Caco-2 (cell line): ENCODE results near the gene METTL16. TPM values are rescaled to one million over a fixed set of nuclear protein-coding genes. Genes with fewer than 3 reads are reported as not detected.
A peak's percentile ranks its signal among the peaks of the same experiment; 100 is the strongest.

Experiments used
- BruUV-seq: library from RNA; stranded (reverse); fragments of 400-500 nt; replicated peaks from 2 replicates; lab custom pipeline; 2021; lab: Mats Ljungman, UMichigan
- CTCF ChIA-PET: fragments of 300-600 bp; sonication (Branson Sonifier 250); formaldehyde crosslinking; loops from one replicate; lab custom pipeline; 2022; ENCODE audit warnings: antibody characterized with exemption; lab: Charles Lee
- POLR2A ChIA-PET: fragments of 300-600 bp; sonication (Branson Sonifier 250); formaldehyde crosslinking; loops from one replicate; lab custom pipeline; 2022; ENCODE audit warnings: antibody characterized with exemption; lab: Charles Lee
- DNase-seq, 2 experiments: peaks; one replicate each; pipeline versions ENCODE4 v3.0.0 to v3.0.0-alpha.2; 2020 to 2022
- H3K27me3 ChIP-seq: replicated peaks from 2 replicates; pipeline ENCODE4 v1.6.0; 2011; ENCODE audit warnings: low read length; ENCODE audit not compliant: control insufficient read depth, insufficient read depth
- H3K36me3 ChIP-seq: 2 replicates; pipeline ENCODE4 v1.5.1; 2011; ENCODE audit warnings: low read length; ENCODE audit not compliant: control insufficient read depth, insufficient read depth
- H3K4me1 ChIP-seq: fragments of 250-450 bp; sonication (Bioruptor Pico); 2 replicates; pipeline ENCODE4 v1.5.1; 2020; ENCODE audit warnings: mild to moderate bottlenecking
- H3K4me3 ChIP-seq: 2 replicates; pipeline ENCODE4 v1.5.1; 2011; ENCODE audit warnings: low read depth, mild to moderate bottlenecking, control low read depth, low read length
- H3K9me3 ChIP-seq: fragments of 250-450 bp; sonication (Bioruptor Pico); 2 replicates; pipeline ENCODE4 v1.5.1; 2020; ENCODE audit warnings: mild to moderate bottlenecking, moderate library complexity
- H3K27ac Mint-ChIP-seq: one replicate; pipeline ENCODE4 v1.8.0; 2022; ENCODE audit warnings: mixed read lengths; ENCODE audit not compliant: unreplicated experiment
- H3K27me3 Mint-ChIP-seq: one replicate; pipeline ENCODE4 v1.8.0; 2022; ENCODE audit warnings: mixed read lengths; ENCODE audit not compliant: insufficient read depth, unreplicated experiment
- H3K36me3 Mint-ChIP-seq: one replicate; pipeline ENCODE4 v1.8.0; 2022; ENCODE audit warnings: mild to moderate bottlenecking, mixed read lengths; ENCODE audit not compliant: insufficient read depth, unreplicated experiment
- H3K4me1 Mint-ChIP-seq: one replicate; pipeline ENCODE4 v1.8.0; 2022; ENCODE audit warnings: low read depth, mixed read lengths; ENCODE audit not compliant: unreplicated experiment
- H3K4me3 Mint-ChIP-seq: one replicate; pipeline ENCODE4 v1.8.0; 2022; ENCODE audit warnings: mild to moderate bottlenecking, moderate library complexity, mixed read lengths; ENCODE audit not compliant: unreplicated experiment
- H3K9me3 Mint-ChIP-seq: one replicate; pipeline ENCODE4 v1.8.0; 2022; ENCODE audit warnings: mixed read lengths; ENCODE audit not compliant: unreplicated experiment
- CTCF ChIP-seq, 2 experiments: fragments of 200-600 bp in 1 of 2; IDR thresholded peaks; 1 replicate in 1 of 2; 2 replicates in 1 of 2; pipeline versions ENCODE4 v1.5.1 to v1.8.0; 2011 to 2022; ENCODE audit warnings: antibody characterized with exemption in 1 of 2, control low read depth in 1 of 2, inconsistent platforms in 1 of 2, low read depth in 1 of 2, low read length in 1 of 2, mild to moderate bottlenecking in 1 of 2, moderate library complexity in 1 of 2; ENCODE audit not compliant: insufficient read depth in 1 of 2, severe bottlenecking in 1 of 2, unreplicated experiment in 1 of 2
- intact Hi-C: fragments of 100-400 bp; cut with micrococcal nuclease; formaldehyde crosslinking; loops from one replicate; pipeline ENCODE4 v1.10.0; 2022; ENCODE audit not compliant: unreplicated experiment
- total RNA-seq: library from RNA; stranded (reverse); gene quantifications from 2 replicates; pipeline ENCODE4 v1.2.3, GENCODE V29; 2022

METTL16 gene
- total RNA-seq, 1 experiment from 2014 or later = 50.4 TPM

- TF ChIP-seq CTCF (IDR thresholded peaks at IDR 0.05; ENCODE audit: insufficient read depth in 1 of 2, low read depth in 1 of 2, low read length in 1 of 2, severe bottlenecking in 1 of 2, unreplicated experiment in 1 of 2) = no peak
- Mint-ChIP-seq H3K9me3 (no peaks in the 10 kb centered on the region), H3K36me3 (peaks cover 56% of the 10 kb centered on the region), H3K4me3 (no peak overlapping the region), H3K27me3 (no peaks in the 10 kb centered on the region), H3K4me1 (no peaks in the 10 kb centered on the region), H3K27ac (no peak overlapping the region)
- Histone ChIP-seq H3K36me3 (peaks cover 5% of the 10 kb centered on the region), H3K9me3 (no peaks in the 10 kb centered on the region), H3K4me1 (no peaks in the 10 kb centered on the region), H3K27me3 (no peaks in the 10 kb centered on the region), H3K4me3 (no peak overlapping the region)
- no peak for DNase-seq
- CTCF ChIA-PET = no interaction called here
- POLR2A ChIA-PET = no interaction called here
- no TSS peak for BruUV-seq
- intact Hi-C loops = no loop called here
Observed at GRCh38 chr17:2433696-2434095, 78.0 kb downstream of the METTL16 start.

- ChIA-PET POLR2A (no interaction called here), CTCF (interaction anchor here (1.0 to 1.4 kb wide), 2 partner anchors 12 to 45 kb away, joined by 3 to 5 read pairs; no protein-coding TSS in a partner anchor)
- Histone ChIP-seq H3K4me3 (no peak overlapping the region), H3K27me3 (no peaks in the 10 kb centered on the region), H3K9me3 (no peaks in the 10 kb centered on the region), H3K36me3 (peaks cover under 1% of the 10 kb centered on the region; the same call in 1 of the 2 replicates), H3K4me1 (no peaks in the 10 kb centered on the region)
- Mint-ChIP-seq H3K27me3 (no peaks in the 10 kb centered on the region), H3K4me3 (no peak overlapping the region), H3K36me3 (peaks cover 55% of the 10 kb centered on the region), H3K4me1 (no peaks in the 10 kb centered on the region), H3K9me3 (no peaks in the 10 kb centered on the region), H3K27ac (peak overlapping the region; percentile 9)
- TF ChIP-seq CTCF (IDR thresholded peaks at IDR 0.05; ENCODE audit: insufficient read depth in 1 of 2, low read depth in 1 of 2, low read length in 1 of 2, severe bottlenecking in 1 of 2, unreplicated experiment in 1 of 2) = no peak
- no TSS peak for BruUV-seq
- intact Hi-C loops = no loop called here
- no peak for DNase-seq
Observed at GRCh38 chr17:2427910-2428309, 83.8 kb downstream of the METTL16 start.

GRCh38 chr17:2427215-2427614 lies 84.5 kb downstream of the METTL16 start:
- Mint-ChIP-seq H3K27ac (no peak overlapping the region), H3K4me3 (no peak overlapping the region), H3K9me3 (no peaks in the 10 kb centered on the region), H3K36me3 (peaks cover 52% of the 10 kb centered on the region), H3K4me1 (no peaks in the 10 kb centered on the region), H3K27me3 (no peaks in the 10 kb centered on the region)
- CTCF ChIA-PET = interaction anchor here (1.0 to 1.4 kb wide), 2 partner anchors 11 to 45 kb away, joined by 3 to 5 read pairs; no protein-coding TSS in a partner anchor
- BruUV-seq = no TSS peak
- Histone ChIP-seq H3K27me3 (no peaks in the 10 kb centered on the region), H3K36me3 (no peaks in the 10 kb centered on the region; the same call in 1 of the 2 replicates), H3K4me1 (no peaks in the 10 kb centered on the region), H3K4me3 (no peak overlapping the region), H3K9me3 (no peaks in the 10 kb centered on the region)
- POLR2A ChIA-PET = no interaction called here
- DNase-seq = no peak
- TF ChIP-seq CTCF (IDR thresholded peaks at IDR 0.05; ENCODE audit: insufficient read depth in 1 of 2, low read depth in 1 of 2, low read length in 1 of 2, severe bottlenecking in 1 of 2, unreplicated experiment in 1 of 2) = no peak
- intact Hi-C loops = no loop called here
